Natural killer cell (primary cell): ENCODE measurements around the gene ARID1B. TPM values are rescaled to one million over a fixed set of nuclear protein-coding genes. Genes with fewer than 3 reads are reported as not detected.

Experiments used
- ATAC-seq, 3 donors: fragments of 150-1000 bp in 2 of 3; fragments of 200-7000 bp in 1 of 3; cut with Tn5 transposase; 1 replicate in 1 of 3; 2 replicates in 2 of 3; pipeline ENCODE4 v1.10.0; 2021; ENCODE audit warnings: mild to moderate bottlenecking in 2 of 3, moderate library complexity in 2 of 3
- DNase-seq, 2 donors: peaks; one replicate each; pipeline versions ENCODE4 v3.0.0 to v3.0.0-alpha.2; 2013 to 2021; ENCODE audit warnings: mixed read lengths in 1 of 2
- H3K27ac ChIP-seq: one replicate; pipeline ENCODE4 v1.5.1; 2013; ENCODE audit warnings: mild to moderate bottlenecking, low read length
- H3K27me3 ChIP-seq: one replicate; pipeline ENCODE4 v1.6.1; 2013; ENCODE audit warnings: low read length; ENCODE audit not compliant: control insufficient read depth, insufficient read depth
- H3K36me3 ChIP-seq: one replicate; pipeline ENCODE4 v1.6.1; 2013; ENCODE audit warnings: low read length; ENCODE audit not compliant: control insufficient read depth, insufficient read depth
- H3K4me1 ChIP-seq: one replicate; pipeline ENCODE4 v1.6.1; 2013; ENCODE audit warnings: low read length; ENCODE audit not compliant: control insufficient read depth, insufficient read depth
- H3K4me3 ChIP-seq: one replicate; pipeline ENCODE4 v1.5.1; 2013; ENCODE audit warnings: low read length
- H3K9me3 ChIP-seq: one replicate; pipeline ENCODE4 v1.6.1; 2013; ENCODE audit warnings: low read length; ENCODE audit not compliant: control insufficient read depth, insufficient read depth
- H3K27ac Mint-ChIP-seq, 2 donors: one replicate each; pipeline ENCODE4 v1.8.0; 2022; ENCODE audit warnings: mild to moderate bottlenecking in 2 of 2, mixed read lengths in 2 of 2, moderate library complexity in 1 of 2
- H3K27me3 Mint-ChIP-seq, 2 donors: one replicate each; pipeline ENCODE4 v1.8.0; 2022; ENCODE audit warnings: low read depth in 2 of 2, mixed read lengths in 2 of 2
- H3K36me3 Mint-ChIP-seq: one replicate; pipeline ENCODE4 v1.8.0; 2022; ENCODE audit warnings: mixed read lengths
- H3K4me1 Mint-ChIP-seq, 2 donors: one replicate each; pipeline ENCODE4 v1.8.0; 2022; ENCODE audit warnings: mixed read lengths in 2 of 2
- H3K4me3 Mint-ChIP-seq: one replicate; pipeline ENCODE4 v1.8.0; 2022; ENCODE audit warnings: mild to moderate bottlenecking, moderate library complexity, mixed read lengths
- H3K9me3 Mint-ChIP-seq, 2 donors: one replicate each; pipeline ENCODE4 v1.8.0; 2022; ENCODE audit warnings: mixed read lengths in 2 of 2
- WGBS: methylation state at CpG from one replicate; pipeline ENCODE4 v1.1.7; 2013; ENCODE audit warnings: missing lambda C conversion rate; ENCODE audit not compliant: insufficient coverage; 5-methylcytosine and 5-hydroxymethylcytosine counted together
- intact Hi-C: fragments of 100-400 bp; cut with micrococcal nuclease; formaldehyde crosslinking; loops from one replicate; pipeline ENCODE4 v1.14.2; 2022
- total RNA-seq, 4 donors: library from RNA; stranded (reverse); fragments of 120-200 nt in 1 of 4; gene quantifications; one replicate each; pipeline versions ENCODE4 v1.2.3 to v1.2.4, GENCODE V29; 2013 to 2022
- TF ChIP-seq, protein P1 (sequence below): fragments of 200-600 bp; IDR thresholded peaks from one replicate; pipeline ENCODE4 v1.8.0; 2022; ENCODE audit warnings: antibody characterized with exemption

Gene ARID1B
- total RNA-seq, 3 donors from 2014 or later (not counting 1 experiment from before 2014, with no cell fraction given), result 180 to 201 (median 189) TPM

DNA sequence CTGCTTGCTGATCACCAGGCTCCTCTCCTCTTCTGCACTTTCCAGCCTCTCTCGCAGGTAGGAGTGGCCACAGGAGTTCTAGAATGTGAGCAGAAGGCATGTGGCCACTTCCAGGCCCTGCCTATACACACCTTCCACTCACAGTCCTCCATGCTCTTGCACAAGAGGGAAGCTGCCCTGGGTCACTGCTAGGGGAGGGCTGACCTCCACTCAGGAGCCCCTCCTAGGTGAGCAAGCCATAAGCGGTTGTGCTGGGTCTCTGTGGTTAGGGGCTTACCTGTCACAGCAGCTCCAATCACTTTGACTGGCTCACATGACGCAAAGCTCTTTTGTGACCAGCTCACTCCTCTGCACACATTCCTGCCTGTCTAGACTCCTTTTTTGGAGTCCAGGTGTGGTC, 477.9 kb downstream of the ARID1B start:
- intact Hi-C loops, result no loop called here
- WGBS, result 89% methylated on average over 3 of the region's 3 CpGs
- peaks cover 14 to 23% of the 10 kb centered on the region in 2 donors for H3K4me1 Mint-ChIP-seq

DNA sequence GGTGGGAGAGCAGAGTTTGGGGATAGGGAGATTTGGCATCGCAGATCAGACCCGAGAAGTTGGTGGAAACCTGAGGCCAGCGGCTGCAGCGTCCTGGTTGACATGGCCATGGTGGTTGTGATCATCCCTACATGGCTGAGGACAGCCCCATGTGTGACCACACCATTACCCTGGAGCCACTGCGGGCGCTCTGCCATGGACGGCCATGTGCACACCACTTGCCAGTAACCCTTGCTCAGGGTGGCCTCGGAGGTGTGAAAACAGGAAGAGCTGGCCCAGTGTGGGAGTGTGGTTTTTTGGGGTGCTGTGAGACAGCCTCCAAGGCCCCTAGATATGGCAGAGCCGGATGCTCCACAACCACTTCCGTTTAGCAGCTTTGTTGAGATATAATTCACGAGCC, 481.7 kb downstream of the ARID1B start:
- Histone ChIP-seq H3K27me3 (no peaks in the 10 kb centered on the region), H3K4me1 (peaks cover 26% of the 10 kb centered on the region), H3K4me3 (no peak overlapping the region), H3K9me3 (no peaks in the 10 kb centered on the region), H3K27ac (no peak overlapping the region), H3K36me3 (no peaks in the 10 kb centered on the region)
- Mint-ChIP-seq H3K36me3 (no peaks in the 10 kb centered on the region), H3K4me1 (peaks cover 11 to 21% of the 10 kb centered on the region in 2 donors), H3K27ac (peak overlapping the region in 1 of 2 donors; percentile 20), H3K4me3 (no peak overlapping the region), H3K9me3 (no peaks in the 10 kb centered on the region), H3K27me3 (peaks cover 14 to 16% of the 10 kb centered on the region in 2 donors)
- ATAC-seq (peak; percentile 66 to 83 (median 68)), DNase-seq (peak in 1 of 2 donors; percentile 60)
- intact Hi-C loops, result no loop called here
- TF ChIP-seq, protein P1, sequence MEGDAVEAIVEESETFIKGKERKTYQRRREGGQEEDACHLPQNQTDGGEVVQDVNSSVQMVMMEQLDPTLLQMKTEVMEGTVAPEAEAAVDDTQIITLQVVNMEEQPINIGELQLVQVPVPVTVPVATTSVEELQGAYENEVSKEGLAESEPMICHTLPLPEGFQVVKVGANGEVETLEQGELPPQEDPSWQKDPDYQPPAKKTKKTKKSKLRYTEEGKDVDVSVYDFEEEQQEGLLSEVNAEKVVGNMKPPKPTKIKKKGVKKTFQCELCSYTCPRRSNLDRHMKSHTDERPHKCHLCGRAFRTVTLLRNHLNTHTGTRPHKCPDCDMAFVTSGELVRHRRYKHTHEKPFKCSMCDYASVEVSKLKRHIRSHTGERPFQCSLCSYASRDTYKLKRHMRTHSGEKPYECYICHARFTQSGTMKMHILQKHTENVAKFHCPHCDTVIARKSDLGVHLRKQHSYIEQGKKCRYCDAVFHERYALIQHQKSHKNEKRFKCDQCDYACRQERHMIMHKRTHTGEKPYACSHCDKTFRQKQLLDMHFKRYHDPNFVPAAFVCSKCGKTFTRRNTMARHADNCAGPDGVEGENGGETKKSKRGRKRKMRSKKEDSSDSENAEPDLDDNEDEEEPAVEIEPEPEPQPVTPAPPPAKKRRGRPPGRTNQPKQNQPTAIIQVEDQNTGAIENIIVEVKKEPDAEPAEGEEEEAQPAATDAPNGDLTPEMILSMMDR, result no peak
- WGBS, result 65% methylated on average over 11 of the region's 11 CpGs

More for the DNA sequence above, 477.9 kb downstream of the ARID1B start:
- peaks cover 33% of the 10 kb centered on the region for H3K4me1 ChIP-seq
- Mint-ChIP-seq H3K4me3 (no peak overlapping the region), H3K36me3 (no peaks in the 10 kb centered on the region), H3K27me3 (peaks cover 23 to 30% of the 10 kb centered on the region in 2 donors), H3K27ac (no peak overlapping the region), H3K9me3 (no peaks in the 10 kb centered on the region)
- no peak for ATAC-seq
- H3K9me3 ChIP-seq, result no peaks in the 10 kb centered on the region
- no peaks in the 10 kb centered on the region for H3K27me3 ChIP-seq
- H3K4me3 ChIP-seq, result no peak overlapping the region
- H3K27ac ChIP-seq, result no peak overlapping the region
- no peaks in the 10 kb centered on the region for H3K36me3 ChIP-seq
- no peak for DNase-seq
- TF ChIP-seq, protein P1, result no peak

DNA sequence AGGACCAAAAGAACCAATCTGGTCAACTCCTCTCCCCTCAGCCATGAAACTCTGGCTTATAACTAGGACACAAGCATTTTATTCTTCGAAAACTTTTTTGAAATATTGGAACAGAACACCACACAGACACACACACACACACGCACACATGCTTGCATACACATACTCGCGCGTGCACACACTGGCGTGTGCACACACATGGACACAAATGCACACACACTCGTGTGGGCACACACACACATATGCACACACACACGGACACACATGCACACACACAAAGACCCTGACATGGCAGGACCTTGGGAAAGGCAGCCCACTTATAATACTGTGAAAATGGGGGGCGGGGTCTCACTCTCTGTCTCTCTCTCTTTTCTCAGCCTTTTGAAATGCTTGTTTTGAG, 482.3 kb downstream of the ARID1B start:
- no peak for ATAC-seq
- H3K4me3 ChIP-seq, result no peak overlapping the region
- peaks cover 24% of the 10 kb centered on the region for H3K4me1 ChIP-seq
- TF ChIP-seq, protein P1, result no peak
- H3K36me3 ChIP-seq, result no peaks in the 10 kb centered on the region
- H3K27me3 Mint-ChIP-seq, result peaks cover 10% of the 10 kb centered on the region in 2 donors
- no peaks in the 10 kb centered on the region for H3K9me3 ChIP-seq
- no peaks in the 10 kb centered on the region for H3K36me3 Mint-ChIP-seq
- H3K27me3 ChIP-seq, result no peaks in the 10 kb centered on the region
- H3K27ac ChIP-seq, result no peak overlapping the region
- no peak for DNase-seq
- no peak overlapping the region for H3K27ac Mint-ChIP-seq
- WGBS, result 95% methylated on average over 8 of the region's 9 CpGs
- no peak overlapping the region for H3K4me3 Mint-ChIP-seq
- H3K9me3 Mint-ChIP-seq, result no peaks in the 10 kb centered on the region
- intact Hi-C loops, result no loop called here
- H3K4me1 Mint-ChIP-seq, result peaks cover 7 to 16% of the 10 kb centered on the region in 2 donors
